SK-N-SH treated with all-trans-retinoic acid at 6 μM for 48 hours (cell line): ENCODE data around the gene CALML3.

ENCODE experiments used
- ATAC-seq: fragments of 200-7000 bp; cut with Tn5 transposase; 3 replicates; pipeline ENCODE4 v1.9.1; 2020; ENCODE audit warnings: mild to moderate bottlenecking, moderate library complexity
- ARNTL ChIP-seq: fragments of 450-650 bp; formaldehyde crosslinking; IDR thresholded peaks from 2 replicates; pipeline ENCODE4 v1.5.0; 2020; ENCODE audit warnings: low read depth, mild to moderate bottlenecking, moderate library complexity, borderline replicate concordance
- CSDC2 ChIP-seq: fragments of 250-450 bp; sonication (Bioruptor Pico); IDR thresholded peaks from 2 replicates; pipeline ENCODE4 v1.5.0; 2020; ENCODE audit warnings: mild to moderate bottlenecking, moderate library complexity
- ESRRG ChIP-seq: fragments of 250-450 bp; sonication (Bioruptor Pico); IDR thresholded peaks from 2 replicates; pipeline ENCODE4 v1.6.1; 2021; ENCODE audit warnings: mild to moderate bottlenecking
- GLIS3 ChIP-seq: fragments of 250-450 bp; sonication (Bioruptor Pico); IDR thresholded peaks from 2 replicates; pipeline ENCODE4 v1.5.0; 2020; ENCODE audit warnings: mild to moderate bottlenecking, moderate library complexity
- ISL1 ChIP-seq: fragments of 250-450 bp; sonication (Bioruptor Pico); IDR thresholded peaks from 2 replicates; pipeline ENCODE4 v2.1.2; 2022; ENCODE audit warnings: mild to moderate bottlenecking, moderate library complexity
- OSR1 ChIP-seq: fragments of 250-450 bp; sonication (Bioruptor Pico); IDR thresholded peaks from 2 replicates; pipeline ENCODE4 v1.8.0; 2022; ENCODE audit warnings: moderate library complexity, mild to moderate bottlenecking, inconsistent platforms
- PPARA ChIP-seq: fragments of 250-450 bp; sonication (Bioruptor Pico); IDR thresholded peaks from 2 replicates; pipeline ENCODE4 v1.5.0; 2020; ENCODE audit warnings: mild to moderate bottlenecking, borderline replicate concordance
- RARB ChIP-seq: fragments of 250-450 bp; sonication (Bioruptor Pico); IDR thresholded peaks from 2 replicates; pipeline ENCODE4 v1.8.0; 2021; ENCODE audit warnings: mild to moderate bottlenecking, moderate library complexity
- SNAI2 ChIP-seq: fragments of 250-450 bp; sonication (Bioruptor Pico); IDR thresholded peaks from 2 replicates; pipeline ENCODE4 v1.5.0; 2020; ENCODE audit warnings: mild to moderate bottlenecking, moderate library complexity
- TCF4 ChIP-seq: fragments of 250-450 bp; sonication (Bioruptor Pico); IDR thresholded peaks from 2 replicates; pipeline ENCODE4 v1.8.0; 2021; ENCODE audit warnings: mild to moderate bottlenecking, moderate library complexity, borderline replicate concordance
- TOX ChIP-seq: fragments of 250-450 bp; sonication (Bioruptor Pico); IDR thresholded peaks from 2 replicates; pipeline ENCODE4 v1.8.0; 2021; ENCODE audit warnings: mild to moderate bottlenecking, moderate library complexity, borderline replicate concordance
- ZC3H10 ChIP-seq: fragments of 250-450 bp; sonication (Bioruptor Pico); IDR thresholded peaks from 2 replicates; pipeline ENCODE4 v1.5.1; 2021; ENCODE audit warnings: mild to moderate bottlenecking, moderate library complexity
- ZFP3 ChIP-seq: fragments of 250-450 bp; sonication (Bioruptor Pico); IDR thresholded peaks from 2 replicates; pipeline ENCODE4 v1.5.0; 2020; ENCODE audit warnings: mild to moderate bottlenecking, moderate library complexity
- ZFP30 ChIP-seq: fragments of 450-650 bp; formaldehyde crosslinking; IDR thresholded peaks from 2 replicates; pipeline ENCODE4 v1.5.0; 2022; ENCODE audit warnings: mild to moderate bottlenecking, moderate library complexity
- ZNF565 ChIP-seq: fragments of 450-650 bp; formaldehyde crosslinking; conservative IDR thresholded peaks from 2 replicates; pipeline ENCODE4 v1.5.0; 2020; ENCODE audit warnings: low read depth, mild to moderate bottlenecking, moderate library complexity
- TF ChIP-seq, protein P1 (sequence below): fragments of 250-450 bp; sonication (Bioruptor Pico); IDR thresholded peaks from 2 replicates; pipeline ENCODE4 v1.8.0; 2021; ENCODE audit warnings: low read depth, mild to moderate bottlenecking, moderate library complexity, borderline replicate concordance

The CALML3 gene

GRCh38 chr10:5522913-5523560 is 1.7 kb upstream of the CALML3 start:
- ATAC-seq, result no peak
- TF ChIP-seq TOX (CRISPR knock-in tag) (no peak), ESRRG (CRISPR knock-in tag) (no peak), TCF4 (CRISPR knock-in tag) (no peak), GLIS3 (CRISPR knock-in tag) (no peak), RARB (CRISPR knock-in tag) (no peak)

DNA sequence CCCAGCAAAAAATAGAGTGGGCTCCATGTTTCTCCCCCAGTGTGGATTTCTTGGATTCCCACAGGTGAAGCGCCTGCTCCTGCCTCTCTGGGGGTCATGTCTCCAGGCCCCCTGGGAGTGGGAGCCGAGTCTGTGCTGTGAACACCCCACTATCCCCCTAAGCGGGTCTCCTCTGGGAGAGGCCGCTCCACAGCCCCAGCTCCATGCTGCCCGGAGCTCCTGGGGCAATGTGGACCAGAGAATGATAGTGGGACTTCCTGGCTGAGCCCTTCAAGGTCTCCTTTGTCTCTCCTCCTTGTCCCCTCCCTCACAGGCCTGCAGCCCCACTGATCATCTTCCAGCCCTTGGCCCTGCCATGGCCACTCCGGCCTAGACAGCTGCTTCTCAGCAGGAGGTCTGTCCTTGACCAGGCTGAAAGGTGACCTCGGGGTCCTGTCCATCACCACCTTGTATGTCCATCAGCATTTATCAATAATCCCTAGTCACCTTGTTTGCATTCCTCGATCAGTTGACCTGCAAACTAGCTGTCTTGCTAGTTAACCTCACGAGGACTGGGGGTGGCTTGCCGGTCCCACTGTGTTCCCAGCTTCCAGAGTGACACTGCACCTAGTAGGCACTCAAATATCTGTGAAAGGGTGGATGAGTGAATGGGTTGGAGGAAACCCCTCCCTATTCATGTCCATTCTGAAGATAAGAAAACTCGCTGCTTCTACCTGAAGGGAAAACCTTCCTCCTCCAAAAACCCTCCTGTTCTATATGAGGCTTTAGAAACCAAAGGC is 776 bp upstream of the CALML3 start:
- ATAC-seq, result no peak

DNA sequence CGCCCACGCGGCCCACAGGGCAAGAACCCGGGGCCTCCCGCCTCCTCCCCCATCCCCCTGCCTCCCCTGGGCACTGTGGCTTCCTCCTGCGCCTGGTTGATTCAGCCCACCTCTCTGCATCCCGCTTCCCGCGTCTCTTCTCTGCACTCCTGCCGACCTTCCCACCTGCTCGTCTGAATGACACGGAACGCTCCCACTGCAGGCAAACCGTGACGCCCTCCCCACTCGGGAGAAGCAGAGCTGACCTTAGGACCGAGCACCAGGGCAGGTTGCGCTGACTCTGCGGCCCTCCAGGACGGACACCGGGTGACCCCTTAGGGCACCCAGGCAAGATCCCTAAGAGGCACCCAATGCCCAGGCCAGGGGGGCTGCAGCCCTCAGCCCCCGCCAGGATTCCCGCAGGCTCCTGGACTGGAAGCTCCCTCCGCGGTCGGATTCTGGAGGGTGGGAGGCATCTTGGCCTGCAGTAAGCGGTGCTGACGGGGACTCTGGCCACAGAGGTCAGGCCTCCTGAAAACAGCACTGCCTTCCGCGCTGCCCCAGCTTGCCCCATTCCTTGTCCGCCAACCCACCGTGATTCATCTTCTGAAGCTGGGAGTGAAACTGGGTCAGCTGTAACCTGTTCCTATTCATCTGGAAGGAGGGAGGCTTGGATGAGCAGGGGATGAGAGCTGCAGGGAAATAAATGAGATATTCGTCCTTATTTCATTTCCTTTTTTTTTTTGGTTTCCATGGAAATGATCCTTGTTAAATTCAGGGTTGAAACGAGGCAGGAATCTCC is 990 bp downstream of the CALML3 start:
- TF ChIP-seq GLIS3 (CRISPR knock-in tag) (no peak), CSDC2 (CRISPR knock-in tag) (no peak)
- no peak for ATAC-seq

More for the DNA sequence above, 776 bp upstream of the CALML3 start:
- no peak for TF ChIP-seq RARB (CRISPR knock-in tag)
- TF ChIP-seq PPARA (CRISPR knock-in tag), result no peak
- no peak for TF ChIP-seq CSDC2 (CRISPR knock-in tag)
- no peak for TF ChIP-seq TCF4 (CRISPR knock-in tag)

GRCh38 chr10:5526691-5527331 is 2.0 kb downstream of the CALML3 start:
- no peak for ATAC-seq
- TF ChIP-seq ARNTL (CRISPR knock-in tag), result no peak
- TF ChIP-seq, all 23 proteins: peak for 0

- ATAC-seq, result no peak
- TF ChIP-seq ARNTL (CRISPR knock-in tag) (no peak), CSDC2 (CRISPR knock-in tag) (no peak), SNAI2 (CRISPR knock-in tag) (no peak)
These were observed 2.8 kb downstream of the CALML3 start for GRCh38 chr10:5527332-5528200.

DNA sequence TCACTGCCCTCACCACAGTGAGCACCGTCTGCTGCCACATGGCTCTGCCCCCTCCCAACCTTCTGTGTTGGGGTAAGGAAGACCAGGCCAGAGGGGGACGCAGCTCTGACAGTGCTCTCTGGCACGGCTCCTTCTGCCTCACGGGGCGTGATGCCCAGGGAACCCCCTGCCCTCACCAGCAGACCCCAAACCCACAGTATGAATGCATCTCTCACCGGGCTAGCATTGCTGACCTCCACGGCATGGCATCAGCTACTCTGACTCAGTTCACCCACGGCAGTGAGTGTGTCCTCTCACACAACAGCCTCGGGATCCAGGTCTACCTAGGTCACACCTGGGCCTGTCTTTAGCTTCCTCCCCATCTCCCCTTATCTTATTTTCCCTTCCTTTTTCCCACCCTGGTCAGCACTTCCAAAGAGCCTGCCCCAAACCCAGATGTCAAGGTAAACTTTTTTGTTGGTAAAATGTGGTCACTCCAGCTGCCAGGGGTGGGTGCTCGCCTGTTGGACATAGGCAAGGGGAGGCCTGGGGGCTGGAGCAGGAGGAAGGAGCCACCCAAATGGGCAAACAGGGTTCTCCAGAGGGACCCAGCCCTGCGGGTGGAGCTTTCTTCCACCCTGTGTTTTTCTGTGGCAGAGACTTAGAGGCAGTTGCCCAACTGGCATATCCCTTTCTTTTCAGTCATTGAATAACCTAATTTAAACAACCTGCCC is 4.4 kb downstream of the CALML3 start:
- no peak for TF ChIP-seq ISL1
- TF ChIP-seq ZC3H10 (CRISPR knock-in tag), result no peak
- no peak for TF ChIP-seq ZNF565
- no peak for TF ChIP-seq TCF4 (CRISPR knock-in tag)
- ATAC-seq, result no peak

- no peak for TF ChIP-seq ZFP30 (CRISPR knock-in tag)
- TF ChIP-seq OSR1 (CRISPR knock-in tag), result no peak
- no peak for TF ChIP-seq ZNF565
- TF ChIP-seq ISL1, result no peak
- no peak for TF ChIP-seq SNAI2 (CRISPR knock-in tag)
- TF ChIP-seq, protein P1, sequence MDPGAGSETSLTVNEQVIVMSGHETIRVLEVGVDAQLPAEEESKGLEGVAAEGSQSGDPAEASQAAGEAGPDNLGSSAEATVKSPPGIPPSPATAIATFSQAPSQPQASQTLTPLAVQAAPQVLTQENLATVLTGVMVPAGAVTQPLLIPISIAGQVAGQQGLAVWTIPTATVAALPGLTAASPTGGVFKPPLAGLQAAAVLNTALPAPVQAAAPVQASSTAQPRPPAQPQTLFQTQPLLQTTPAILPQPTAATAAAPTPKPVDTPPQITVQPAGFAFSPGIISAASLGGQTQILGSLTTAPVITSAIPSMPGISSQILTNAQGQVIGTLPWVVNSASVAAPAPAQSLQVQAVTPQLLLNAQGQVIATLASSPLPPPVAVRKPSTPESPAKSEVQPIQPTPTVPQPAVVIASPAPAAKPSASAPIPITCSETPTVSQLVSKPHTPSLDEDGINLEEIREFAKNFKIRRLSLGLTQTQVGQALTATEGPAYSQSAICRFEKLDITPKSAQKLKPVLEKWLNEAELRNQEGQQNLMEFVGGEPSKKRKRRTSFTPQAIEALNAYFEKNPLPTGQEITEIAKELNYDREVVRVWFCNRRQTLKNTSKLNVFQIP (CRISPR knock-in tag), result no peak
- TF ChIP-seq TCF4 (CRISPR knock-in tag), result no peak
- TF ChIP-seq ZFP3 (CRISPR knock-in tag), result no peak
- ATAC-seq, result no peak
These were observed 5.1 kb downstream of the CALML3 start for GRCh38 chr10:5529702-5530411.
